GM12878 (cell line): ENCODE results near the gene FETUB. TPM values are rescaled to one million over a fixed set of nuclear protein-coding genes. Genes with fewer than 3 reads are reported as not detected.

Experiments
- ATAC-seq: fragments of 200-7000 bp; cut with Tn5 transposase; 3 replicates; pipeline ENCODE4 v1.9.1; 2020; ENCODE audit warnings: mild to moderate bottlenecking, moderate library complexity
- BruUV-seq: library from RNA; stranded (reverse); fragments of 400-500 nt; replicated peaks from 2 replicates; lab custom pipeline; 2021; lab: Mats Ljungman, UMichigan
- CTCF ChIA-PET: fragments of 300-600 bp; sonication (Branson Sonifier 250); formaldehyde crosslinking; extraction: SDS; loops from one replicate; lab custom pipeline; 2021; ENCODE audit warnings: inconsistent platforms; lab: Yijun Ruan, JAX
- POLR2A ChIA-PET: fragments of 350-600 bp; formaldehyde crosslinking; extraction: SDS; loops from one replicate; lab custom pipeline; 2021; ENCODE audit warnings: inconsistent platforms; lab: Charles Lee
- RAD21 ChIA-PET: fragments of 300-600 bp; sonication (Branson Sonifier 250); formaldehyde crosslinking; loops from one replicate; lab custom pipeline; 2023; ENCODE audit warnings: antibody characterized with exemption; ENCODE audit not compliant: unreplicated experiment; lab: Charles Lee
- SMC1A ChIA-PET: fragments of 300-600 bp; sonication (Branson Sonifier 250); formaldehyde crosslinking; loops from one replicate; lab custom pipeline; 2023; ENCODE audit not compliant: unreplicated experiment, uncharacterized antibody; lab: Charles Lee
- DNase-seq: peaks from one replicate; pipeline ENCODE4 v3.0.0-alpha.2; 2011; ENCODE audit warnings: low read depth, low spot score
- FAIRE-seq: peaks from 3 replicates; lab custom pipeline; 2011; peaks lifted over from hg19 to GRCh38; lab: Jason Lieb, UNC
- H2AFZ ChIP-seq: 2 replicates; pipeline ENCODE4 v1.6.0; 2011; ENCODE audit warnings: low read depth, low read length, control low read depth; ENCODE audit not compliant: control insufficient read depth
- H3K27ac ChIP-seq: 2 replicates; pipeline ENCODE4 v1.5.1; 2011; ENCODE audit warnings: control low read depth; ENCODE audit not compliant: control insufficient read depth, insufficient read depth
- H3K27me3 ChIP-seq, 2 experiments: replicated peaks in 1 of 2; 2 replicates each; pipeline versions ENCODE4 v1.6.0 to v1.6.1; 2011; ENCODE audit warnings: low read length in 1 of 2; ENCODE audit not compliant: control insufficient read depth in 2 of 2, insufficient read depth in 2 of 2
- H3K36me3 ChIP-seq, 2 experiments: 2 replicates each; pipeline ENCODE4 v1.5.1; 2011; ENCODE audit warnings: low read length in 1 of 2; ENCODE audit not compliant: control insufficient read depth in 2 of 2, insufficient read depth in 2 of 2
- H3K4me1 ChIP-seq: 2 replicates; pipeline ENCODE4 v1.6.1; 2011; ENCODE audit warnings: mild to moderate bottlenecking, low read length, moderate library complexity, mixed read lengths; ENCODE audit not compliant: control insufficient read depth, insufficient read depth
- H3K4me2 ChIP-seq: 2 replicates; pipeline ENCODE4 v1.6.0; 2011; ENCODE audit warnings: control low read depth; ENCODE audit not compliant: control insufficient read depth, insufficient read depth
- H3K4me3 ChIP-seq: fragments of 200-600 bp; sonication (generic); 2 replicates; pipeline ENCODE4 v1.5.1; 2016
- H3K79me2 ChIP-seq: 2 replicates; pipeline ENCODE4 v1.6.0; 2011; ENCODE audit warnings: low read length; ENCODE audit not compliant: control insufficient read depth, insufficient read depth
- H3K9ac ChIP-seq: 2 replicates; pipeline ENCODE4 v1.8.0; 2011; ENCODE audit warnings: low read length, control low read depth, mixed read lengths; ENCODE audit not compliant: control insufficient read depth, insufficient read depth
- H3K9me3 ChIP-seq: replicated peaks from 3 replicates; pipeline ENCODE4 v1.5.1; 2011; ENCODE audit warnings: mild to moderate bottlenecking, low read length; ENCODE audit not compliant: control insufficient read depth, insufficient read depth
- H4K20me1 ChIP-seq: 2 replicates; pipeline ENCODE4 v1.6.0; 2011; ENCODE audit not compliant: control insufficient read depth, insufficient read depth
- BCL11A ChIP-seq: IDR thresholded peaks from 2 replicates; pipeline ENCODE4 v1.6.1; 2011; ENCODE audit warnings: low read depth, low read length
- FOXM1 ChIP-seq: IDR thresholded peaks from 2 replicates; pipeline ENCODE4 v1.6.1; 2012; ENCODE audit warnings: low read depth, mild to moderate bottlenecking, inconsistent platforms, low read length, moderate library complexity
- GATAD2B ChIP-seq: fragments of 450-650 bp; conservative IDR thresholded peaks from 2 replicates; pipeline ENCODE4 v1.6.1; 2017; ENCODE audit warnings: low read depth, mild to moderate bottlenecking, moderate library complexity
- IRF4 ChIP-seq: IDR thresholded peaks from 2 replicates; pipeline ENCODE4 v1.6.1; 2011; ENCODE audit warnings: low read depth, low read length
- KDM1A ChIP-seq: fragments of 200-600 bp; sonication (generic); IDR thresholded peaks from 2 replicates; pipeline ENCODE4 v1.6.1; 2016; ENCODE audit warnings: borderline replicate concordance
- MTA2 ChIP-seq: fragments of 450-650 bp; IDR thresholded peaks from 2 replicates; pipeline ENCODE4 v1.6.1; 2016; ENCODE audit warnings: low read depth, mild to moderate bottlenecking, moderate library complexity
- RAD21 ChIP-seq: IDR thresholded peaks from 2 replicates; pipeline ENCODE4 v1.6.1; 2011; ENCODE audit warnings: mild to moderate bottlenecking, low read depth, low read length, moderate library complexity; ENCODE audit not compliant: insufficient read depth
- SMARCA5 ChIP-seq: fragments of 450-650 bp; IDR thresholded peaks from 2 replicates; pipeline ENCODE4 v1.6.1; 2017; ENCODE audit warnings: mild to moderate bottlenecking
- TARDBP ChIP-seq: IDR thresholded peaks from 2 replicates; pipeline ENCODE4 v1.6.1; 2016; ENCODE audit warnings: borderline replicate concordance
- TBL1XR1 ChIP-seq: IDR thresholded peaks from 2 replicates; pipeline ENCODE4 v1.6.1; 2012; ENCODE audit warnings: low read depth, low read length, improper control_type of control experiment
- WGBS: methylation state at CpG from one replicate; pipeline ENCODE4 v1.1.6; 2016; ENCODE audit warnings: low lambda C conversion rate; ENCODE audit not compliant: insufficient replicate concordance, insufficient coverage; ENCODE audit errors: missing lambda C conversion rate; 5-methylcytosine and 5-hydroxymethylcytosine counted together
- in situ Hi-C: fragments of 300-500 bp; cut with MboI; formaldehyde crosslinking; loops from 9 replicates; pipeline ENCODE4 v1.14.3; 2018; ENCODE audit warnings: mixed read lengths
- intact Hi-C: fragments of 100-400 bp; cut with micrococcal nuclease; formaldehyde crosslinking; loops from one replicate; pipeline ENCODE4 v1.14.2; 2022; ENCODE audit not compliant: unreplicated experiment
- polyA plus RNA-seq, 11 experiments: library from polyadenylated mRNA; depleted of rRNA in 4 of 11; unstranded in 6 of 11; stranded (reverse) in 5 of 11; fragments of >200 nt; fragmentation: Nextera tagmentation in 4 of 11; fragmentation: Illumina TruSeq in 1 of 11; extraction: Ambion mirVana in 4 of 11; extraction: Trizol in 1 of 11; gene quantifications; 1 replicate in 1 of 11; 2 replicates in 10 of 11; pipeline versions ENCODE4 v1.2.1 to v1.2.3, GENCODE V29; 2011 to 2016; ENCODE audit warnings: inconsistent platforms in 2 of 11, missing spikeins in 2 of 11, low read depth in 1 of 11
- total RNA-seq, 4 experiments: library from RNA; depleted of rRNA in 3 of 4; stranded (reverse); fragments of >200 nt in 3 of 4; fragmentation: Illumina TruSeq in 1 of 4; extraction: Trizol in 1 of 4; gene quantifications; 2 replicates each; pipeline versions ENCODE4 v1.2.1 to v1.2.3, GENCODE V29; 2013 to 2021
- TF ChIP-seq, protein P1 (sequence below): fragments of 450-650 bp; formaldehyde crosslinking; IDR thresholded peaks from 2 replicates; pipeline ENCODE4 v1.4.0; 2020; ENCODE audit warnings: mild to moderate bottlenecking, moderate library complexity
- TF ChIP-seq, protein P2 (sequence below): IDR thresholded peaks from 2 replicates; pipeline ENCODE4 v1.6.1; 2011; ENCODE audit warnings: low read depth, low read length, improper control_type of control experiment, borderline replicate concordance
- TF ChIP-seq, protein P3 (sequence below): IDR thresholded peaks from 2 replicates; pipeline ENCODE4 v1.6.1; 2012; ENCODE audit warnings: improper control_type of control experiment, low read depth, low read length; ENCODE audit not compliant: insufficient replicate concordance

Gene FETUB
- total and polyA plus RNA-seq, 10 of the 15 experiments (the other 5 are each of a cell fraction or from before 2014, with no cell fraction given) = not detected

DNA sequence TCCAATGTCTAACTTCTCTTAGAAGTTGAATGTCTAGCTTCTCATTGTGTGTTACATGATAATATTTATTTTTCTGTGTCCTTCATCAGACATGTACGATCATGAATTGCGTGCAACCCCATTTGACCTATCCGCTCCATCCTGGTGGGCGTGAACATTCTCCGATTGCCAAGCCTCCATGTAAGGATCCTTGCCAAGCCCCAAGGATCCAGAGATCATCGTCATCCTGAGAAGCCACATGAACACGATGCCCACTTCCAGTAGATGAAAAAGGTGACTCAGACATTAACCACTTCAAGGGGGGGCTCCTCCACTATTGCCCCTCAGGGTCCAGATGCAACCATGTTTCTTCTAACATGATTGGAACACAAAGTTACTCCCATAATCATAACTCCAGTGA lies 51.5 kb downstream of the FETUB start:
- SMC1A ChIA-PET = no interaction called here
- Histone ChIP-seq H3K9ac (no peak overlapping the region), H3K27me3 (no peaks in the 10 kb centered on the region), H2AFZ (no peak overlapping the region), H3K9me3 (no peaks in the 10 kb centered on the region), H3K4me2 (no peak overlapping the region), H3K27ac (no peak overlapping the region), H3K79me2 (no peaks in the 10 kb centered on the region), H3K4me1 (no peaks in the 10 kb centered on the region), H4K20me1 (no peaks in the 10 kb centered on the region), H3K36me3 (no peaks in the 10 kb centered on the region), H3K4me3 (no peak overlapping the region)
- RAD21 ChIA-PET = no interaction called here
- intact Hi-C loops = no loop called here
- ATAC-seq (no peak), FAIRE-seq (no peak), DNase-seq (no peak)
- POLR2A ChIA-PET = no interaction called here
- no TSS peak for BruUV-seq
- TF ChIP-seq FOXM1 (no peak), BCL11A (no peak), KDM1A (no peak), MTA2 (no peak), RAD21 (no peak), GATAD2B (no peak), TARDBP (no peak), TBL1XR1 (no peak), SMARCA5 (no peak), IRF4 (no peak)
- TF ChIP-seq, protein P1, sequence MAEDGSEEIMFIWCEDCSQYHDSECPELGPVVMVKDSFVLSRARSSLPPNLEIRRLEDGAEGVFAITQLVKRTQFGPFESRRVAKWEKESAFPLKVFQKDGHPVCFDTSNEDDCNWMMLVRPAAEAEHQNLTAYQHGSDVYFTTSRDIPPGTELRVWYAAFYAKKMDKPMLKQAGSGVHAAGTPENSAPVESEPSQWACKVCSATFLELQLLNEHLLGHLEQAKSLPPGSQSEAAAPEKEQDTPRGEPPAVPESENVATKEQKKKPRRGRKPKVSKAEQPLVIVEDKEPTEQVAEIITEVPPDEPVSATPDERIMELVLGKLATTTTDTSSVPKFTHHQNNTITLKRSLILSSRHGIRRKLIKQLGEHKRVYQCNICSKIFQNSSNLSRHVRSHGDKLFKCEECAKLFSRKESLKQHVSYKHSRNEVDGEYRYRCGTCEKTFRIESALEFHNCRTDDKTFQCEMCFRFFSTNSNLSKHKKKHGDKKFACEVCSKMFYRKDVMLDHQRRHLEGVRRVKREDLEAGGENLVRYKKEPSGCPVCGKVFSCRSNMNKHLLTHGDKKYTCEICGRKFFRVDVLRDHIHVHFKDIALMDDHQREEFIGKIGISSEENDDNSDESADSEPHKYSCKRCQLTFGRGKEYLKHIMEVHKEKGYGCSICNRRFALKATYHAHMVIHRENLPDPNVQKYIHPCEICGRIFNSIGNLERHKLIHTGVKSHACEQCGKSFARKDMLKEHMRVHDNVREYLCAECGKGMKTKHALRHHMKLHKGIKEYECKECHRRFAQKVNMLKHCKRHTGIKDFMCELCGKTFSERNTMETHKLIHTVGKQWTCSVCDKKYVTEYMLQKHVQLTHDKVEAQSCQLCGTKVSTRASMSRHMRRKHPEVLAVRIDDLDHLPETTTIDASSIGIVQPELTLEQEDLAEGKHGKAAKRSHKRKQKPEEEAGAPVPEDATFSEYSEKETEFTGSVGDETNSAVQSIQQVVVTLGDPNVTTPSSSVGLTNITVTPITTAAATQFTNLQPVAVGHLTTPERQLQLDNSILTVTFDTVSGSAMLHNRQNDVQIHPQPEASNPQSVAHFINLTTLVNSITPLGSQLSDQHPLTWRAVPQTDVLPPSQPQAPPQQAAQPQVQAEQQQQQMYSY (CRISPR knock-in tag) = no peak
- TF ChIP-seq, protein P2, sequence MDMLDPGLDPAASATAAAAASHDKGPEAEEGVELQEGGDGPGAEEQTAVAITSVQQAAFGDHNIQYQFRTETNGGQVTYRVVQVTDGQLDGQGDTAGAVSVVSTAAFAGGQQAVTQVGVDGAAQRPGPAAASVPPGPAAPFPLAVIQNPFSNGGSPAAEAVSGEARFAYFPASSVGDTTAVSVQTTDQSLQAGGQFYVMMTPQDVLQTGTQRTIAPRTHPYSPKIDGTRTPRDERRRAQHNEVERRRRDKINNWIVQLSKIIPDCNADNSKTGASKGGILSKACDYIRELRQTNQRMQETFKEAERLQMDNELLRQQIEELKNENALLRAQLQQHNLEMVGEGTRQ = no peak
- TF ChIP-seq, protein P3, sequence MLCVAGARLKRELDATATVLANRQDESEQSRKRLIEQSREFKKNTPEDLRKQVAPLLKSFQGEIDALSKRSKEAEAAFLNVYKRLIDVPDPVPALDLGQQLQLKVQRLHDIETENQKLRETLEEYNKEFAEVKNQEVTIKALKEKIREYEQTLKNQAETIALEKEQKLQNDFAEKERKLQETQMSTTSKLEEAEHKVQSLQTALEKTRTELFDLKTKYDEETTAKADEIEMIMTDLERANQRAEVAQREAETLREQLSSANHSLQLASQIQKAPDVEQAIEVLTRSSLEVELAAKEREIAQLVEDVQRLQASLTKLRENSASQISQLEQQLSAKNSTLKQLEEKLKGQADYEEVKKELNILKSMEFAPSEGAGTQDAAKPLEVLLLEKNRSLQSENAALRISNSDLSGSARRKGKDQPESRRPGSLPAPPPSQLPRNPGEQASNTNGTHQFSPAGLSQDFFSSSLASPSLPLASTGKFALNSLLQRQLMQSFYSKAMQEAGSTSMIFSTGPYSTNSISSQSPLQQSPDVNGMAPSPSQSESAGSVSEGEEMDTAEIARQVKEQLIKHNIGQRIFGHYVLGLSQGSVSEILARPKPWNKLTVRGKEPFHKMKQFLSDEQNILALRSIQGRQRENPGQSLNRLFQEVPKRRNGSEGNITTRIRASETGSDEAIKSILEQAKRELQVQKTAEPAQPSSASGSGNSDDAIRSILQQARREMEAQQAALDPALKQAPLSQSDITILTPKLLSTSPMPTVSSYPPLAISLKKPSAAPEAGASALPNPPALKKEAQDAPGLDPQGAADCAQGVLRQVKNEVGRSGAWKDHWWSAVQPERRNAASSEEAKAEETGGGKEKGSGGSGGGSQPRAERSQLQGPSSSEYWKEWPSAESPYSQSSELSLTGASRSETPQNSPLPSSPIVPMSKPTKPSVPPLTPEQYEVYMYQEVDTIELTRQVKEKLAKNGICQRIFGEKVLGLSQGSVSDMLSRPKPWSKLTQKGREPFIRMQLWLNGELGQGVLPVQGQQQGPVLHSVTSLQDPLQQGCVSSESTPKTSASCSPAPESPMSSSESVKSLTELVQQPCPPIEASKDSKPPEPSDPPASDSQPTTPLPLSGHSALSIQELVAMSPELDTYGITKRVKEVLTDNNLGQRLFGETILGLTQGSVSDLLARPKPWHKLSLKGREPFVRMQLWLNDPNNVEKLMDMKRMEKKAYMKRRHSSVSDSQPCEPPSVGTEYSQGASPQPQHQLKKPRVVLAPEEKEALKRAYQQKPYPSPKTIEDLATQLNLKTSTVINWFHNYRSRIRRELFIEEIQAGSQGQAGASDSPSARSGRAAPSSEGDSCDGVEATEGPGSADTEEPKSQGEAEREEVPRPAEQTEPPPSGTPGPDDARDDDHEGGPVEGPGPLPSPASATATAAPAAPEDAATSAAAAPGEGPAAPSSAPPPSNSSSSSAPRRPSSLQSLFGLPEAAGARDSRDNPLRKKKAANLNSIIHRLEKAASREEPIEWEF = no peak
- 49% methylated on average over 7 of the region's 7 CpGs for WGBS
- CTCF ChIA-PET = interaction anchor here (0.6 kb wide), 1 partner anchor 70 kb away, joined by 3 read pairs; no protein-coding TSS in a partner anchor
- in situ Hi-C loops = no loop called here
